K562 (cell line): ENCODE data around the gene WDR81. TPM values are rescaled to one million over a fixed set of nuclear protein-coding genes. Genes with fewer than 3 reads are reported as not detected.
A peak's percentile ranks its signal among the peaks of the same experiment; 100 is the strongest.

Source experiments
- BACH1 ChIP-seq: fragments of 200-800 bp; sonication (Bioruptor generic); IDR thresholded peaks from 2 replicates; pipeline ENCODE4 v1.6.1; 2016; ENCODE audit warnings: missing genetic modification characterization, missing compliant biosample characterization
- BMI1 ChIP-seq: fragments of 150-350 bp; IDR thresholded peaks from 2 replicates; pipeline ENCODE4 v1.6.1; 2014; ENCODE audit warnings: low read length
- CTCFL ChIP-seq: IDR thresholded peaks from 2 replicates; pipeline ENCODE4 v1.6.1; 2011; ENCODE audit warnings: borderline replicate concordance, low read depth, mild to moderate bottlenecking, moderate library complexity, low read length; ENCODE audit not compliant: insufficient read depth, poor library complexity, severe bottlenecking
- CXXC5 ChIP-seq: fragments of 250-450 bp; sonication (Bioruptor Pico); IDR thresholded peaks from 2 replicates; pipeline ENCODE4 v1.8.0; 2022; ENCODE audit warnings: inconsistent platforms, mild to moderate bottlenecking, moderate library complexity
- FOXK2 ChIP-seq, 2 experiments: fragments of 450-650 bp; IDR thresholded peaks in 1 of 2; conservative IDR thresholded peaks in 1 of 2; 2 replicates each; pipeline ENCODE4 v1.6.1; 2016; ENCODE audit warnings: low read depth in 2 of 2, mild to moderate bottlenecking in 1 of 2
- FOXP4 ChIP-seq: sonication (generic); formaldehyde crosslinking; IDR thresholded peaks from 2 replicates; pipeline ENCODE4 v1.8.0; 2022; ENCODE audit warnings: mild to moderate bottlenecking, missing genetic modification reagents, borderline replicate concordance
- GTF3C2 ChIP-seq: IDR thresholded peaks from 3 replicates; pipeline ENCODE4 v1.6.1; 2011; ENCODE audit warnings: borderline replicate concordance, mild to moderate bottlenecking, moderate library complexity; ENCODE audit not compliant: insufficient read length; ENCODE audit errors: extremely low read depth
- JUN ChIP-seq, 2 experiments: sonication (generic) in 1 of 2; formaldehyde crosslinking in 1 of 2; IDR thresholded peaks; 2 replicates each; pipeline versions ENCODE4 v1.6.1 to v1.8.0; 2012 to 2022; ENCODE audit warnings: borderline replicate concordance in 2 of 2, mild to moderate bottlenecking in 2 of 2, improper control_type of control experiment in 1 of 2, low read depth in 1 of 2, low read length in 1 of 2, missing genetic modification reagents in 1 of 2
- JUND ChIP-seq, 2 experiments: IDR thresholded peaks; 2 replicates in 1 of 2; 3 replicates in 1 of 2; pipeline ENCODE4 v1.6.1; 2011; ENCODE audit warnings: borderline replicate concordance in 2 of 2, low read depth in 2 of 2, low read length in 2 of 2, improper control_type of control experiment in 1 of 2, missing biosample characterization in 1 of 2, missing genetic modification characterization in 1 of 2, missing genetic modification reagents in 1 of 2
- KDM2B ChIP-seq: fragments of 250-450 bp; sonication (Bioruptor Pico); IDR thresholded peaks from 2 replicates; pipeline ENCODE4 v1.8.0; 2021; ENCODE audit warnings: mild to moderate bottlenecking, moderate library complexity
- MEIS2 ChIP-seq: fragments of 450-650 bp; IDR thresholded peaks from 2 replicates; pipeline ENCODE4 v1.6.1; 2014; ENCODE audit warnings: mild to moderate bottlenecking; ENCODE audit not compliant: partially characterized antibody
- MITF ChIP-seq: IDR thresholded peaks from 2 replicates; pipeline ENCODE4 v1.6.1; 2014; ENCODE audit warnings: antibody characterized with exemption
- POLR2G ChIP-seq: fragments of 200-400 bp; formaldehyde crosslinking; IDR thresholded peaks from 2 replicates; pipeline ENCODE4 v1.6.1; 2017; ENCODE audit warnings: low read depth, mild to moderate bottlenecking, antibody characterized with exemption, low read length, moderate library complexity
- TBP ChIP-seq: optimal IDR thresholded peaks from 2 replicates; pipeline ENCODE3; 2011; ENCODE audit warnings: low read depth, low read length, improper control_type of control experiment
- ZFX ChIP-seq: sonication (generic); formaldehyde crosslinking; IDR thresholded peaks from 2 replicates; pipeline ENCODE4 v1.8.0; 2022; ENCODE audit warnings: mild to moderate bottlenecking, missing genetic modification reagents, moderate library complexity
- ZNF436 ChIP-seq: fragments of 250-450, 450-650 bp; sonication (Bioruptor Pico); formaldehyde crosslinking; IDR thresholded peaks from 2 replicates; pipeline ENCODE4 v1.7.0; 2020; ENCODE audit warnings: mild to moderate bottlenecking
- polyA plus RNA-seq, 8 experiments: library from polyadenylated mRNA; depleted of rRNA in 4 of 8; stranded (reverse) in 5 of 8; unstranded in 3 of 8; fragments of >200 nt; fragmentation: Nextera tagmentation in 2 of 8; fragmentation: Illumina TruSeq in 1 of 8; extraction: Ambion mirVana in 2 of 8; extraction: Trizol in 1 of 8; gene quantifications; 2 replicates each; pipeline versions ENCODE4 v1.2.1 to v1.2.3, GENCODE V29; 2011 to 2014; ENCODE audit warnings: inconsistent platforms in 1 of 8, missing spikeins in 1 of 8
- total RNA-seq, 7 experiments: library from RNA; depleted of rRNA in 6 of 7; stranded (reverse); fragments of >200 nt in 6 of 7; fragmentation: Illumina TruSeq in 2 of 7; extraction: Trizol in 2 of 7; gene quantifications; 2 replicates each; pipeline versions ENCODE4 v1.2.1 to v1.2.3, GENCODE V29; 2011 to 2021; ENCODE audit warnings: low replicate concordance in 1 of 7

WDR81 gene
- total and polyA plus RNA-seq, 9 of the 15 experiments (the other 6 are each of a cell fraction or from before 2014, with no cell fraction given), result 0.01 to 17.1 (median 3.3) TPM

GRCh38 chr17:1684378-1685189 is 39.9 kb upstream of the WDR81 start, which contains the start of gene PRPF8 (continued):
- peak; percentile 92 for TF ChIP-seq CXXC5
- TF ChIP-seq FOXK2 (conservative IDR thresholded peaks at IDR 0.05 in 1 of 2, IDR thresholded peaks at IDR 0.05 in 1 of 2; ENCODE audit: low read depth in 2 of 2), result no peak; a peak in 1 of 4 replicates
- peak; percentile 97 for TF ChIP-seq POLR2G
- TF ChIP-seq ZNF436 (CRISPR knock-in tag), result no peak
- TF ChIP-seq CTCFL, result no peak
- no peak for TF ChIP-seq JUND (IDR thresholded peaks at IDR 0.05; ENCODE audit: borderline replicate concordance, low read depth, low read length)
- no peak for TF ChIP-seq JUND (tag; IDR thresholded peaks at IDR 0.05; ENCODE audit: borderline replicate concordance, low read depth, low read length)
- no peak for TF ChIP-seq MITF
- TF ChIP-seq FOXP4 (CRISPR knock-in tag), result no peak; the same call in 1 of the 2 replicates
- no peak; the same call in 1 of the 2 replicates for TF ChIP-seq JUN (IDR thresholded peaks at IDR 0.05; ENCODE audit: borderline replicate concordance, low read depth, low read length)
- TF ChIP-seq JUN (CRISPR knock-in tag; IDR thresholded peaks at IDR 0.05; ENCODE audit: borderline replicate concordance), result no peak
- no peak for TF ChIP-seq MEIS2
- TF ChIP-seq KDM2B (CRISPR knock-in tag), result no peak
- TF ChIP-seq BACH1, result no peak
- TF ChIP-seq GTF3C2, result no peak
- TF ChIP-seq BMI1, result no peak
- TF ChIP-seq TBP, result peak; percentile 58
- peak; percentile 95 for TF ChIP-seq ZFX (CRISPR knock-in tag)
